ENCODE measurements around the gene JMJD8.
A peak's percentile ranks its signal among the peaks of the same experiment; 100 is the strongest.
"Not testable (repeated sequence)": the region's sequence is repeated elsewhere in the genome, so short reads cannot be mapped to it uniquely, and the experiment has no call there.

Gene JMJD8

GRCh38 chr16:708019-708418 lies 23.9 kb upstream of the JMJD8 start:
- no peak for DNase-seq

DNA sequence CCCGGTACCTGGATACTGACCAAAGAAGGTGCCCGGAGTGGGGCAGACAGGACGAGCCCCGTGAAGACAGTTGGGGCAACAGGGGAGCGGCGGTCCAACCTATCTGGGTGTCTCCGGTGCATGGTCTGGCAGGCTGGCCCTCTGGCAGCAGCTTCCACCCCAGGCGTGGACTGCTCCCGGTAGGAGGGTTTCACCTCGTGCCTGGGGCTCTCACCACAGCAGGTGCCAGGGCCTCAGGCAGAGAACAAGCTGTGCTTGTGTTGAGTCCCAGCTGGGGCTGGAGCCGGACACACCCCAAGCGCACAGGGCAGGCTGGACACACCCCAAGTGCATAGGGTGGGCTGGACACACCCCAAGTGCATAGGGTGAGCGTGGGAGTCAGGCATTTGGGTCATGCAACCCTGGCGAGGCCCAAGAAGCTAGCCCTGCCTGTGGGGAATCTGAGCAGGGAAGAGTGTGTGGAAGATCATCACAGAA lies 23.0 kb upstream of the JMJD8 start:
- DNase-seq, result no peak

- DNase-seq, result no peak
Observed at GRCh38 chr16:706189-707061, 22.3 kb upstream of the JMJD8 start.

DNA sequence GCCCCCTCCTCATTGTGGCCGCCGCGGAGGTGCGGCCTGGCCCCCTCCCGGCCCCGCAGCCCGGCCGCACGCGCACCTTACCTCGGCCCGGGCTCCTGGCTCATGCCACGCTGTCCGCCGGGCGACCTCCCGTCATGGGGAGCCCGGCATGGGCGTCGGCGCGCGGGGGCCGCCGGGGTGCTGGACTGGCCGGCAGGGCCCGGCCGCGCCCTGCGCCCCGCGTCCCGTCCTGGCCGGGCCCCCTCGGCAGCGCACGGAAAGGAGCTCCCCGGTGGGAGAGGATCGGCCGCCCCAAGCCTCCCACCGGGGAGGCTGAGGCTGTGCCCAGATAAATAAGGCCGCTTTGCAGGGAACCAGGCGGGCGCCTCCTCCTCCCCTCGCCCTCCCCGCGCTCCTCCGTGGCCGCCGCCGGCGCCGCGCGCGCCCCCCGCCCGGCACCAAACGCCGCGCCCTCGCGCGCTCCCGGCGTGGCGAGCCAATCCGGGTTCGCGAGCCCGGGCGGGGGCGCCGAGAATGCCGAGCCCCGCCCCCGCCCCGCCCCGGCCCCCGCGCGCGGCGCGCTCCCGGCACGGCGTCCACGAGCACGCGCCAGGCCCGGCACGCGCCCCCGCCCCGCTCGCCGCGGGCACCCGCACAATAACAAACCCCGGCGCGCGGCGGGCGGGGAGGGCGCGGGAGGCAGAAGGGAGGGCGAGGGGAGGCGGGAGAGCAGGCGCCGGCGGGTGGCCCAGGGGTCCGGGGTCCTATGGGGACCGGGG lies 21.5 kb upstream of the JMJD8 start, which contains the start of gene FBXL16:
FBXL16 (minus strand) TSS at position 371 of the 758 bp plus-strand sequence. CDS start 8,396 bp downstream, outside the sequence.
- DNase-seq, result no peak

DNA sequence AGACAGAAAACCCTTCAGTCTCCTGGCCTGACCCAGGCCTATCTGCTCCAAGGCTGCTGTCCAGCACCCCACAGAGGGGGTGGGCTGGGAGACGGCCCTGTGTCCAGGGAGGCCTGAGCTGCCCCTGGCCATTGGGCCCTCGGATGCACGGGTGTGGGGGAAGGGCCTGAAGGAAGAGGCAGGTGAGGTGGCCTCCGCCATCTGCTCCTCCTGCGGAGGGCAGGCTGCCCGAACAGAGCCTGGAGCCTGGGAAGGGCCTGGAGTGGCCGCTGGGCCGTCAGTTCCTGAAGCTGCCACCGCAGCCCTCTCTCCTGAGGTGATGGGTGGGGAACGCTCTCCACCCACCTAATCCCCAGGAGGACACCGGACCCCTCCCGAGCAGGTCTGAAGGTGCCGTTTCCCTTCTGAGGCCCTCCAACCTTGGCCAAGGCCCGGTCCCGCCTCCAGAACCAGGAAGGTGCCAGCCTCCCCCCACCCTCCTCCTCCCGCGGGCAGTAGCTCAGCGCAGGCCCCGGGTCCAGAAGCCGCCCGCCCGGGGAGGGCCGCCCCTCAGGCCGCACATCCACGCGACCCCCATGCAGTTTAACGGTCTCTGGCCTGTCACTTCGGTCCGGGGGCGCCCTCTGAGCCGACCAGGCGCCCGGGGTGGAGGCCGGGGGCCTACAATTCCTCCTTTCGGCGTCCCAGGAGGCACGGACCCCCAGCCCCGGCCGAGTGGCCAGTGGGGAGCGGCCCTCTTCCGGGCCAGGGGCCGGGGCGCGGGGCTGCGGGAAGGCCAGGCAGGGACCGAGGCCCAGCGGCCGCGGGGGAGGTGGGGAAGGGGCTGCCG lies 20.6 kb upstream of the JMJD8 start:
- no peak for DNase-seq

DNA sequence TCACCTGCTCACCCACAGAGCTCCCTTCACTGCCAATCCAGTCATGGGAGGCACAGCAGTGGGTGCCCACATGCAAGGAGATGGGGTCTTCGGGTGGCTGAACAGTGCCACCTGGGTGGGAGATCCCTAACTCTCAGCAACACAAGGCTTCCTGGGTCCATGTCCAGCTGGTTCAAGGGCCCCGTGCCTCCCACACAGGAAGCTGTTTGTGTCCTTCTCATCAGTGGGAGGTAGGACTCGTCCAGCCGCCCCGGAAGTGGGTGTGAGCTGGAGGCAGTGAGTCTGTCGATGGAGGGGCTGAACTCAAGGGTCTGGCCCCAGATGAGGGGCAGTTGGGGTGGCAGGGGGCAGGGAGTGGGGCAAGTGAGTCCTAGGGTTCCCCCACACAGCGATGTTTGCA lies 19.9 kb upstream of the JMJD8 start:
- DNase-seq, result no peak

GRCh38 chr16:703406-703805 lies 19.3 kb upstream of the JMJD8 start:
- no peak for DNase-seq

DNA sequence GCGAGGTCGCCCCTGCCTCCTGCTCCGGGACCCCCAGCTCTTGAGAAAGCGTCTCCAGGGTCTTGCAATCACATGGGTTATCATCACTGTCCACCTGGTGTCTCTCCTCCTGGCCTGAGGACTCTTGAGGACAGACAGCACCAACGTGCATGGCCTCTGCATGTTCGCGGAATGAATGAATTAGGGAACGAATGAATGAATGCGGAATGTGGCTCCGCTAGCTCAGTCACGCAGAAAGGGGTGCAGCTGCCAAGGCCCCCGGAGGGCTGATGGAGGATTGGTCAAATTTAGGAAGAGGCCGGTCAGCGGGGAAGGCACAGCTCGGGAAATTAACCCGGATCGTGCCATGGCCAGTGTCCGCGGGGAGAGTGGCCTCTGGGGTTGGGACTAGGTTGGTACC lies 18.2 kb upstream of the JMJD8 start:
- no peak for DNase-seq

DNA sequence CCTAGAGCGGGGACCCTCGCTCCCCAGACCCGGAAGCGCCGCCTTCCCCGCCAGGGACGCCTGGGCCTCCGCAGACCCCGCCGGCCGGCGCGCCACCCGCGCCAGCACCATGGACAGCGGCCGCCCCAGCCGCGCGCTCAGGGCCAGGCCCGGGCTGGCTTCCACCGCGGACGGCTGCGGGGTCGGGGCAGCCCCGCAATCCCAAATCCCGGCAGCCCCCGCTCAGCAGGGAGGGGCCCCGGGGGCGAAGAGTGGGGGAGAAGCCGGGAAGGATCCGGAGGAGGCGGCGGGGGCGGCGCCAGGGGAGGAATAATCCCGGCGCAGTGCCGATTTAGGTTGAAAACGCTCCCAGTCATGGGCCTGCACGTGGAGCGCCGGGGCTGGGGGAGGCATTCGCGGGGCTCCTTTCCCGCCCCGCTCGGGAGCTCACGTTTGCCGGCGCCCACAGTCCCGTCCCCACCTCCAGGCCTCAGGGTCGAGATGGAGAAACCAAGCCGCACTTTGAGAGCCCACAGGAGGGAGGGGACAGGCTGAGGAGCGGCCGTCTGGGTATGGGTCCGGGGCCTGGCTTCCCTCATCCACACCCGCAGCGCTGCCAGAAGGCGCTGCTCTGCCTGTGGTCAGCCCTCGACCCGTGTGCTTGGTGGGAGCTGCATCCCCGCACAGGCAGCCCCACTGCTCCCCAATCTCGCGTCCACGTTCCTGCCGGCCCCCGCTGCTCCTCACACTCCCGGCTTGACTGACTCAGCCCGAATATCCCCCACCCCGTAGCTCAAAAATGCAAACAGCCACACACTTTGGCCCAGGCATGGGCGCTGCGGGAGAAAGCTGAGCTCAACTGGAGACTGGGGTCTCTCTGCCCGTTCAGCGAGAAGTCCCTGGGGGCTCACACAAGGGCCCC lies 16.8 kb upstream of the JMJD8 start:
- DNase-seq, result peak; percentile 58 to 66

- no peak for DNase-seq
Observed at GRCh38 chr16:698911-699671, 15.0 kb upstream of the JMJD8 start.

DNA sequence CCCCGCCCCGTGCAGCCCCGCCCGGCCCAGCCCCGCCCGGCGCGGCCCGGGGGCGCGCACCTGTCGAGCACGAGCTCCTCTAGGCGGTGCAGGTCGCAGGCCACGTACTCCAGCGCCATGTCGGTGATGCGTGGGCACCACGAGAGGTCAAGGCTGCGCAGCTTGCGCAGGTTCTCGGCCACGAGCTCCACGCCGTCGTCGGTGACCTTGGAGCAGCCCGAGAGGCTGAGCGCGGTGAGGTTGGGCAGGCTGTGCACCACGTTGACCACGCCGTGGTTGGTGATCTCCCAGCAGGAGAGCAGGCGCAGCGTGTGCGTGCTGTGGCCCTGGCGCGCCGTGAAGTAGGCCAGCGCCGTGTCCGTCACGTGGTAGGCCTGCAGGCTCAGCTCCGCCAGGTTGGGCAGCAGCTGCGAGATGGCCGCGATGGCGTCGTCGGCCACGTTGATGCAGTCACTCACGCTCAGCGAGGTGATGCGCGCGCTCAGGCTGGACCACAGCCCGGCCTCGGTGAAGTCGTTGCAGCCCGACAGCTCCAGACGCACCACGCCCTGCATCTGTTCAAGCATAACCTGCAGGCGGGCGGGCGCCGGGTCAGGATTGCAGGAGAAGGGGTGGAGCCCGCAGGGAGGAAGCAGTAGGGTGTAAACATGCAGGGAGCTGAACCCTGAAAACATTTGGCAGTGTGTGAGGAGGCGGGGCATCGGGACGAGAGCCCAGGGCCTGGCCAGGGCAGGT lies 11.4 kb upstream of the JMJD8 start:
- DNase-seq, result peak; percentile 74 to 75

GRCh38 chr16:694863-695354 lies 10.8 kb upstream of the JMJD8 start:
- DNase-seq, result no peak

GRCh38 chr16:694187-694862 lies 10.2 kb upstream of the JMJD8 start:
- no peak for DNase-seq

GRCh38 chr16:693766-694165 lies 9.6 kb upstream of the JMJD8 start:
- no peak for DNase-seq

GRCh38 chr16:693364-693763 lies 9.2 kb upstream of the JMJD8 start:
- no peak for DNase-seq

DNA sequence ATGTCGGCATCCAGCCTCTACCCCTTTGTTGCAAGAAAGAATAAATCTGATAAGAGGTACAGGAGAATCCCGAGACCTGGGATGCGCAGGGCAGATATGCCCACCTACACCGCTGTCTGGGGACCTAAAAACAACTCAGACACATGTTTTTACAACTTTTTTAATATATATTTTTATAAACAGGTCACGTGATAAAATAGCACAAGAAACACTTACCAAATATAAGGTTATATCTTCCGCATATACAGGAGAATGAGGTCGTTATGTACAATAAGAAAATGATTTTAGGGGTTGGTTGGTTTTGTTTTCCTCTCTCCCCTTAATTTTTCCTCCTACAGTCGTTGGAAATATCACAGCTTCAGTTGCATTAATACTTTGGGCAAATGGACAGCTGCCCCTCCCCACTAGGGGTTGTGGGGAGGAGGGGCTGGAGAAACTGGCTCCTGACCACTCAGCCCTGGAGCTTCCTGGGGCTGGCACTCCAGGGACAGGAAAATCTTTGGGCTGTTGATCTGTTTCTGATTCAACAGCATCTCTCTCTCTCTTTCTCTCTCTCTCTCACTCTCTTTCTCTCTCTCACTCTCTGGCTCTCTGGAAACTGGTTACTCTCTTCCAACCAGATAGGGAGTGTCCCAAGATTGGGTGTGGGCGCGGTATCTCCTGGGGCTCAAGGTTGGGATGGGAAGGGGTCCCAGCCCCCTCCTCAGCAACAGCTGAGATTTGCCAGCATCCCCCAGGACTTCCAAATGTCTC lies 8.4 kb upstream of the JMJD8 start:
- DNase-seq, result no peak

- not testable (repeated sequence) for DNase-seq
Observed at GRCh38 chr16:691242-691641, 7.1 kb upstream of the JMJD8 start.

- no peak for DNase-seq
Observed at GRCh38 chr16:689175-689897, 5.2 kb upstream of the JMJD8 start.

Measured in stimulated activated CD4-positive, alpha-beta T cell treated with anti-CD3 and anti-CD28 coated beads, Interleukin-2, amount 100 ng/mL, for 24 hours (primary cell).